HG02973 (cell line): ENCODE measurements around the gene SLU7.
A peak's percentile ranks its signal among the peaks of the same experiment; 100 is the strongest.

Source experiments
- ATAC-seq: cut with Tn5 transposase; IDR thresholded peaks from one replicate; pipeline ENCODE4 v1.9.1; 2021; ENCODE audit warnings: moderate library complexity; ENCODE audit not compliant: unreplicated experiment

SLU7 gene

DNA sequence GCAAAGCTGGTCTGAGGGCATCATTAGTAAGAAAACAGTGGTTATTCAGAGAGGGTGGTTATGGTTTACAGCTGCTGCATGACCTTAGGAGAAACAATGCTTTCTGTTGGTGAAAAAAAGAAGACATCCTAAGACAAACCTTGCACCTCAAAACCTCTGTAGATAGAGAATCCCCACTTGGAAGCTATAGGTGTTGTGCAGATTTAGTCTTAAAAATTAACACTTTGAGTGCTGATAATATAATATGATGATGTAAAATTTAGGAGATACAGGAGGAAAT, 1.4 kb upstream of the SLU7 start:
- no peak for ATAC-seq

DNA sequence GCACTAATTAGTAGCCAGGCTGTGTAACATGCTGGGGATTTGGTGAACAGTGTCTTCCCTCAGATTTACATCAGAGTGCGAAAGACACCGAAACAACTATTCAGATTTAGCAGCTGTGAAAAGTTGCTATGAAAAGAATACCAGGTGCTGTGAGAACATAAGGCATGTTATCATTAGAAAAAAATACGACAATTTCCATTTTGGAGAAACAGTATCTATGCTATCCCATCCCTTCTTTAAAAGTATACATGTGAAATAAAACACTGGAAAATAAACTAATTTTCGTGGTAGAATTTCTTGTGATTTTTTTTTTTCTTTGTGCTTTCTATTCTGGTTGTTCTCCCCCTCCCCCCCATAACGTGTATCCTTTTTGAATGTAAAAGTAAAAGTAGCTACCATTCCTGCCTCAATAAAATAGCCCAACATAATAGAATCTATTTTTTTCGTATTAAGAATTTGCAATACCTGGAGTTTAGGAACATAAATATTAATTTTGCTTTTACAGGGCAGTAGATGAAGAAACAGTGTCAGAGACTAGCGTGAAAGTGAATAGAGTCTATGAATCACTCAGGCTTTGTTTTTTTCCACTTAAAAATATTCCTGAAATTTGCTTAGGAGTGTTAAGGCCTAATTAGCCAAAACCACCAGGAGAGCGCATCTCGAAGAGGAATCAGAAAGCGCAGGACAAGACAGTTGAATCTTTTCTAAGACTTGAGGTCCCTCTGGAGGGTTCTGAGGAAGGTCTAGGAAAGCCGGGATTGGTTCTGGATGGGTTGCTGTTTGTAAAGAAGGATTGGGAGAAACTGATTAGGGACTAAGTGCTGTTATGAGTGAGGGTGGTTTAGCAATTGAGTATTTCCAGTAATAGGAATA, 813 bp upstream of the SLU7 start:
- no peak for ATAC-seq

DNA sequence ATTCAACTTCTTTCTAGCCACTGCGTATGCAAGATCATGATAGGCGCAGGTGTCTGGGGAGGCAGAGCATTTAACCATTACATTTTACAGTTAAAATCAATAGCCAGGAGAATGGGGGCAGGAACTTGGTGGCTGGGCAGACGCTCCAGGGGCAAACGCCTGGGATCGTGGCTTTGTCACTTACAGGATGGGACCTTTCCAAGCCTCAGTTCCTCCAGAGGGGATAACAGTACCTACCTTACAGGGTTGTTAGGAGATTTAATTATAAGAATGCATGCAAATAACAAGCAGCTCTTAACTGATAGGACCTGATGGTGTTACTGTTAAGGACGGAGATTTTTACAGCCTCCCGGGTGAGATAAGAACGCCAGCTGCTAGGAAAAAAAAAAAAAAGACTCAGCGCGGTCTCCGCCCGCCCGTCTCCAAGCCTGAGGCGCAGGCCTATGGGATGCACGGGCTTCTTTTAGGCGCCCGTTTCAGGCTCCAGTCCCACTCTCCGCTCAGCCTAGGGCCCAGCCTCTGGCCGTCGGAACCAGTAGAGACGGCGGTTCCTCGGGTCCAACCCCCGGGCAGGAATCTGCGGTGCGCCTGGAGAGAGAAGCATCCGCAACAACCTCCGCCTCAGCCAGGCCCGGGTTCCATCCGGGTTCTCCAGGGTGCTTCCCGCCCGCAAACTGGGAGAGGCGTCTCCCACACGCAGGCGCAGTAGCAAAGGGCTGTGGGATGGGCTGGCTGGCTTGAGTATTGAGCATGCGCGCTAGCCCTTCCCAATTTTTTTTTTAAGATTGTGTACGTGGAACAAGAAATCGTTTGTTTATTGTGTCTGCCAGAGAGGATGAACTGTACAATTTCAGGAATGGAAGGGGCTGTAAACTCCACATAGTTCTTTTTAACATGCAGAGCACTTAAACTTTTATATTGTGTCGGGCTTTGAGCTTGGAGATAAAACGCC, 19.2 kb downstream of the SLU7 start, which contains the start of gene FAM200C:
FAM200C (minus strand) TSS at position 653 of the 952 bp plus-strand sequence. CDS start 4,564 bp downstream, outside the sequence.
- peak; percentile 79 for ATAC-seq

DNA sequence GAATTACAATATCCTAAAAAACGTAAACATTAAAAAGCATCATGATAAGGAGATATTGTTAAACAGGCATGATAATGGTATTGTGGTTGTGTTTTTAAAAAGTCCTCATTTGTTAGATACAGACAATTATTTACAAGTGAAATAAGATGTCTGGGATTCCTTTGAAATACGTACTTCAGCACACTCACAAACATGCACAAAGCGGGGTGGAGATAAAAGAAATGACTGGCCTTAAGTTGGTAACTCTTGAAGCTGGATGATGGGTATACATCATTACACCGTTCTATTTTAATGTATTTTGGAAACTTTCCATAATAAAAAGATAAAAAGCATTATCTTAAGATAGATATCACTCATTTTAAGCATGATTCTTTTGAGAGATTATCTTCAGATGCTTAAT, 20.1 kb downstream of the SLU7 start:
- ATAC-seq: no peak

DNA sequence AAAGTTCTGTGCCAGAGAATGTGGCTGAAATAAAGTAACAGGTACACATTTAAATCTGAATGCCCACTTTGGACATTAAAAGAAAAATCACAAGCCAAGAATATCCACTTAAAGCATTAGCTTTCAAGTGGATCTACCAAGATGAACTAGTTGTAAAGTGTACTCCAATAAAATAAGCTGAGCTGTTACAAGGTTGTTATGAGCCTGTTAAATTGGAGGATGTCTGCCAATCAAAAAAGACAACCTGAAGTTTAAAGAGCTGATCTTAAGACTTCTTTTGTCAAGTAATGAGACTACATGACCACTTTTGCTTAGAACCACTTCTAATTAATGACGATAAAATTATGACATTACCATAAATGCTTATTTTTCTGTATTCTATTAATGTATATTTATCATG, 21.4 kb downstream of the SLU7 start:
- ATAC-seq: no peak

DNA sequence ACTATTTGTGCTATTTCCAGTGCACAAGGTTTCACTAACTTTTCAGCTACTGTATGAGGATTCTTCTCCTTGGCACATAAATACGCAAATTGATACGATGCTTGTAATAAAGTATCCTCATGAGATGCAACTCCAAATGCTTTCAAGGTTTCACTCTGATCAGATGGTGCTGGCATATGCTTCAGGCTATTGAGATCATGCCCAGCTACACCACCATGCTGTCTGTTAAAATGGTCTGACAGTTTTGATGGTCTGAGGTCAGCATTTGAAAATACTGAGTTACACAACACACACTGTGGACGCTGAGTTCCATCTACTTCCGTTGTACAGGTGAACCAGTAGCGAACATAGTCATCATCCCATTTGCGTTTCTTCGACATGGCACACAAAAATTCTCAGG, 23.8 kb downstream of the SLU7 start:
- no peak for ATAC-seq

DNA sequence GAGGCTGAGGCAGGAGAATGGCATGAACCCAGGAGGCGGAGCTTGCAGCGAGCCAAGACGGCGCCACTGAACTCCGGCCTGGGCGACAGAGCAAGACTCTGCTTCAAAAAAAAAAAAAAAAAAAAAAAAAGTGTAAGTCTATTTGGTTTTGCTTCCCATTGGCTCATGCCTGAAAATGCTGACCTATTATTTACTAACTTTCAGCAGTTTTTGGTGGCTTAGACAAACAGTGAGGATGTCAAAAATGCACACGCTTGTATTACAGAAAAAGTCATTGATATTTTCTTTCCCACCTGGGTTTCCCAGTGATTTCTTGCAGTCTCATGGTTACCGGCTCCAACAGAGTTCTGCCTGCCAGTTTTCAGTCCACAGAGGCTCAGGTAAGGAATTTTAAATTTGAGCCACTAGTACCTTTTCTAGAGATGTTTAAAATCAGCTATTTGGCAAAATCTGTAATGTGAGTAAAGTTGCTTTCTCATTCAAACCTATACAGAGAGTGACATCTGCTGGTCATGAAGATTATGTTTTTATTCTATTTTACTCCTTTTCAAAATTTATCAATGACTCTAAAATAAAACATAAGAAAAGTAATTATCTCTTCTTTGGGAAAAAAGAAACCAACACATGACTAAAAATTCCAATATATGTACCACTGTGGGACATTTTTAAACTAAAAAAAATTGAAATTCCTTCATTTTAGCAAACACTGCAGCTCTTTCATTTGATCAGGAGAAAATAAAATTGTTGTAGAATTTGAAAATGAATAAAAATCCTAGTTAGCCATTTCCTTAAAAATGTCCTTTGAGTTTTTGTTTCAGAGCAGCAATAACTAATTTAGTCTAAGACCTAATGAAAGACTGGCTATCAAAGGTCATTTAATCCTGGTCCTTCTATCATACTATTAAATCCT, 27.8 kb downstream of the SLU7 start:
- no peak for ATAC-seq

DNA sequence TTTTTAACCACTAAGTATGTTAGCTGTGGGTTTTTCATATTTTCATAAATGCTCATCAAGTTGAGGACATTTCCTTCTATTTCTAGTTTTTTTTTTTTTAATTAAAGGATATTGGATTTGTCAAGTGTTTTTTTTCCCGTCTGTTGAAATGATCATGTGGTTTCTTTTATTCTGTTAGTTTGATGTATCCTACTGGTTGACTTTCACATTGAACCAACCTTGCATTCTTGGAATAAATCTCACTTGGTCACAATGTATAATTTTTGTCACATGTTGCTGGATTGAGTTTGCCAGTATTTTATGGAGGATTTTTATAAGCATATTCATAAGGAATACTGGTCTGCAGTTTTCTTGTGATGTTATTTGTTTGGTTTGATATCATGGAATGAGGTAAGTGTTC, 31.4 kb downstream of the SLU7 start:
- ATAC-seq: no peak

DNA sequence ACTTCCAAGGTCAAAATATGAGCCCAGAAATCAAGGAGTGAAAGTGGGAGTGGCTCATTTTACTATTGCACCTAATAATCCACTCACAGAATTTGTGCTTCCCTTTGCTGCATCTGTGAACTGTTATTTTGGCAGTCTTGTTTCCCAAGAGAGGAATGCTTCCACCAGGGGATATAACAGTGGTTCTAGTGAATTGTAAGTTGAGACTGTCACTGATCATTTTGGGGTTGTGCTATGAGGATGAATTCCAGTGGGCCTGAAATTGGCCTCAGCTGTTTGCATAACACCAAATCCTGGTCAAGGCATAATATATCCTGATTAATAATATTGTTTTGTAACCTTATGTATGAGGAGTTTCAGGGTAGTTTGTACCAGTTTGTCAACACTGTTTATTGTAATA, 33.4 kb downstream of the SLU7 start:
- ATAC-seq: no peak

DNA sequence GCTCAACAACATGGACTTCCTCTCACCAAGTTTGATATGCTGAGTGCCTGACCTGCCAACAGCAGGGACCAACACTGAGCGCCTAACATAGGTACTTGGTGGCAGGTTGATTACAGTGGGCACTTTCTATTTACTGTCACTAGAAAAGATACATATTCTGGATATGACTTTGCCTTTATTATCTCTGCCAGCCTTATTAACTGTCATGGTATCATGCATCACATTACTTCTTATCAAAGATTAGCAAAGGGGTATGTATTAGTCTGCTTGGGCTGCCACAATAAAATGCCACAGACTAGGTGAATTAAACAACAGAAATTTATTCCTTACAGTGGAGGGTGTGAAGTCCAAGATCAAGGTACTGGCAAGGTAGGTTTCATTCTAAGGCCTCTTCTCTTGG, 34.2 kb downstream of the SLU7 start:
- no peak for ATAC-seq

DNA sequence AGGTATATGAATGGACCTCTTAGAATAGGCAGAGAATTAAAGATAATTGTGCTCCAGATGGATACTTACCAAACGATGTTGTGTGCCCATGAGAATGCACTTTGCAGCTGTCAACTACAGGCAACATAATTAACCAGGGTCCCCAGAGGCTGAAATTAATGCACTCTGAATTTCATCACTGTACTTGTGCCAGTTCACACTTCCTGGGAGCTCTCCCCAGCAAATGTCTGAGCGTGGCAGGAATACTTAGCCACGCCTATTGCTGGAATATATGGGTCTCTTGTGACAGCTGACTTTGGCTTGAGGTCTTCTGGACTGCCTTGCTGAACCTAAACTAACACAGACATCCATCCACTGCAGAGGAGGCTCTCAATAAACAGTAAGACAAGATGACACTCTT, 36.5 kb downstream of the SLU7 start:
- ATAC-seq: no peak

DNA sequence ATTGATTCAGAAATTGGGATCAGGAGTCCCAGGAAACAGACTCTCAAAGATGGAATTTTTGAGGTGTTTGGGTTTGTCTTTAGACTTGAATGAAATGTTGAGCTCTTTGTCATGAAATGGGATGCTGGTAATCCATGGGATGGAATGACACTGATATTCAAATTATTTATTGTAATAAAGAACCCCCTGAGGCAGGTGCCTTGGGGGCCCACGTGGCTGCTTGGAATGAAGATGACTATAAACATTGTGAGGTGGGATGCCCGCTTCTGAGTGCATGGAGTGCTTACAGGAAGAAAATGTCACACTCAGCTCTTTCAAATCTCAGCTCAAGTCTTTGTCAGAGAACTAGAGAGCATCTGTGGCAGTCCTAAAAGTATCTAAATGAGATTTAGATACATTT, 38.8 kb downstream of the SLU7 start:
- ATAC-seq: no peak

DNA sequence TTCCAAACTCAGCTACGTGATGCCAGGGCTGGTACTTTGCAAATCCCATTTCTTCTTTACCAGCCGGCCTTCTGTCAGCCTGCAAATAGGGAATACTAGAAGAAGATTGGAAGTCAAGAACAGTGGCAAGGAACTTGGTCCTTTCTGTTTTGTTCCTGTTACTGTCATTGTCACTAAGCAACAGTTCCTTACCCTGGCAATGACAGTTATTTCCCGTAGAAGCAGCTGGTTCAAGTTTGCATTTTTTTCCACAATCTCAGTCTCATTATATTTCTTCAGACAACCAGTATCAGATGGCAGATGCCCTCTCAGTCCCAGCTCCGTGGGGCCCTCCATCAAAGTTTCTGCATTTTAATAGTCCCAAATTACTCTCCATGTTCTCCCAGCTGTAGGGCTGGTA, 39.4 kb downstream of the SLU7 start:
- no peak for ATAC-seq

DNA sequence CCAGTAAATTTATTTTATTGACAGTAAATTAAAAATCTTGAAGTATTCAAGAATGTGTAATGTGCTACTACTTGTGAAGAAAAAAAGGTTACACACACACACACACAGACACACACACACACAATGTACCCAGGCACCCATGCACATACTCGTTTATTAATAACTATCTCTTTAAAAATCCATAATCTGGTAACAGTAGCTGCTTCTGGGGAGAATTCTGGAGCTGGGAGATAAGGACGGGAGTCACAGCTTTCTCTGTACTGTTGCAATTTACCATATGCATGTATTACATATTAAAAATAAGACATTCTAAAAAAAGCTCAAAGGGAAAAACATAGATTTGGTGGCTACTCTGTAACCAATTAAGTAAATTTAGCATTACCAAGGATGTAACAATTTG, 40.6 kb downstream of the SLU7 start:
- no peak for ATAC-seq

DNA sequence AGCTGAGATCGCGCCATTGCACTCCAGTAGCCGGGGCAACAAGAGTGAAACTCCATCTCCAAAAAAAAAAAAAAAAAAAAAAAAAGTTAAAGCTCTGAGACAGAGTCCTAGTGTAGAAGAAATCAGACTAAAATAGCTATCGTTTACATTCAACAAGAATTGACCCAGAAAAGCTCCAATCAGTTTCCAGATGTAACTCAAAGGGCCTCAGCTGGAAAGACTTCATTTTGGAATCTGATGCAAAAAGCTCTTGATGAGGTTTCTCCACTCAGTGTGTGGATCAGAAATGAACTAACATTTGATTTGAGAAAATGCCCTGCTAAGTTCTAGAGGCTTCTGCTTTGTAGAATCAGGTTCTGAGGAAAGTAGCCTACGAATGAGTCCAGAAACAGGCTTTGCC, 41.2 kb downstream of the SLU7 start:
- no peak for ATAC-seq

DNA sequence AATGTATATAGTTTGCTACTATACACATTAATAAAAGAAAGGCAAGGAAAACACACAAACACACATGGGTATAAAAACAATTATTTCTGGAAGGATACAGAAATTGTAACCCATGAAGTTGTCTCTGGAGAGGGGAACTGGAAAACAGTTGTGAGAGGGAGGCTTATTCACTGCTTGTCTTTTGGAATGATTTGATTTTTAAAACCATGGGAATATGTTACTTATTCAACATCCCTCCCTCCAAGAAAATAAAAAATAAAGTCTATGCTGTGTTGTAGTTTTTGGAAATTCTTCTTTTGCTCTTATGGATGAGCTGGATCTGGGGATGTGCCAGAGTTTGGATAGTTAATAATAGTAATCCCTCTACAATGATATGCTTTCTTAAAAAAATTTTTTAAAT, 42.5 kb downstream of the SLU7 start:
- ATAC-seq: no peak

DNA sequence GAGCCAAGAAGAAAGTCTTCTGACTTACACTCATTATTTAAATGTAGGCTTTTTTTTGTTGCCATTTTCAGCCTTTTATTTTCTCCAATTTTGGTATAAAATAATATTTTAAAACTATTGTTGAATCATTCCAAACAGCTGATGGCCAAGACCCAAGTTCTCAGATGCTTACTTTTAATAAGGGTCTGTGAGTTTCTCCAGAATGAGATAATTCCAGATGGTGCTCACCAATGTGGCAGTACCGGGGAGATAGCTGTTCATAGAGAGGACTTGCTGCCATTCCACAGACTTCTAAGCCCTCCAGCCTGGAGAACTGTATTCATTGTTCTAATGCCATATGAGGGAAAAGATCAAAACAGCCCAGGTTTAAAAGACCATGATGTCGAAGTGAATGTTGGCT, 43.2 kb downstream of the SLU7 start:
- ATAC-seq: no peak

DNA sequence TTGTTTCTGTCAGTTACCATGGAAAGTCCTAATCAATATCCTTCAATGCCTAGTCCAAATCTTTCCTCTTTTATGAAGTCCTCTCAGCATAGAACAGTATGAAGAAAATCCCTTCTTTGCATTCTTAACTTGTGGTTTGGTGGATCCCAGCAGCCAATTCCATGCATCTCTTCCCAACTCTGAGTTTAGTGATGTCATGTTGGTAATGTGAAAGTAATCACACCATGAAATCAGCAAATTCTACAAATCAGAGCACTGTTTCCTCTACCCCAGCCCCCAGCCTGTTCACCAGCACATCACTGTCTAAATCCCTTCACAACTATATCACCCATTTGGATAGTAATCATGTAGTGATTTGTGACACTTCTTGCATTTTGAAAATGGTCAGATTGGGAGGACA, 43.7 kb downstream of the SLU7 start:
- ATAC-seq: no peak

DNA sequence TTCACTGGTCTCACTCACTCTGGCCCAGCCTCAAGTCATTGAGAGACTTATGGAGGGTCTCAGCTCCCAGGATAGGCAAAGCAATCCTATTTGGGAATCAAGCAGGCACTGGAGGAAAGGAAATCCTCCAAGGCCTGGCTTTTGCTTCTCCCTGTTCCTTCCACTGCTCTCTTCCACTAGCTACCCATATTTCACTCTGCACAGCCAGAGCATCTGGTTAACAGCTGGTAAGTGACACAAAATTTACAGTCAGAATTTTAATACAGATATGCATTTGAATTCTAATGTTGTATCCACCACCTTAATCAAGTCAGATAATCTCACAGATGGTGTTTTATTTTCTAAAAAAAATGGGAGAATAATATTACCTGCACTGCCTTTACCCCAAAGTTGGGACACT, 47.6 kb downstream of the SLU7 start:
- no peak for ATAC-seq

DNA sequence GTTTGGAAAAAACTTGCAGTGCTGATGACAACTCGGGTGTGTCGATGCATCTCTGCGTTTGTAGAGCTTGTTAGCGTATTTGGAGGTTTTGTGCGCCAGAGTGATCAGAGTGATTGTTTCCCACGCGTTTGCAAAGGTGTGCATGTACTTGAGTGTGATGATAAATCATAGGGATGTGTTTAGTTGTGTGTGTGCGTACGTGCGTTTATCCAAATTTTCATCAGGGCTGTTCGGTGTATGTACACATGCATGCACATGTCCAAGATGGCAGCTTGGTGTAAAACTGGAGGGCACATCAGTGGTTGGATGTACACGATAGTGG, 48.2 kb downstream of the SLU7 start:
- ATAC-seq: no peak

DNA sequence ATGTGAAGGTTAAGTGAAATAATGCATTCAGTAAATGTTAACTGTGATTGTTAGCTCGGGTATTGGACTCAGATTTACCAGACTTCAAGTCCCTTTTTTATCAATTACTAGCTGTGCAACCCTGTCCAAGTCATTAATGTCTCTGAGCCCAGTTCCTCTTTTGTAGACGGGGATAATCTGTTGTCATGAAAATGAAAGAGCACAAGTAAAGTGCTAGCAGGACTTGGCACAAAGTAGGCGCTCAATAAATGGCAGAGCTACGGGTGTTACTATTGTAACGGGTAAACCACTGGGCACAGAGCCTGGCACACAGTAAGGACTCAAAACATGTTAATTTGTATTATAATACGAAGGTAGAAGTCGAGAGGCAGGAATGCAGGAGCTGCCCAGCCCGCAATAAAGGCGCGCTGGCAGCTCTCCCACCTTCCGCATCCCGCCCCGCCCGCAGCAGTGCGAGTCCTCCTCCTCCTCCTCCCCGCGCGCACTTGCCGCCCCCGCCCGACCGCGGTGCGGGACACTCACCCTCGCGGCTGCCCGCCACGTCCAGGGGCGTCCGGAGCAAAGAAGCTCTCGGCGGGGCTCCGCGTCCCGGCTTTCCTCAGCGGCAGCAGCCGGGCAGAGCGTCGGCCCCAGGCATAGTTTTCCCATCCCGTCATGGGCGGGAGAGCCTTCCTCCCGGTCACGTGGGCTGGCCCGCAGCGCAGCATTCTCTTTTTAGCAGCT, 48.7 kb downstream of the SLU7 start, which contains the start of gene C1QTNF2:
C1QTNF2 (minus strand) TSS at position 637 of the 723 bp plus-strand sequence. CDS start 15,615 bp downstream, outside the sequence.
- ATAC-seq: no peak
